Measurements from ENCODE around the gene APOL3. TPM values are rescaled to one million over a fixed set of nuclear protein-coding genes. Genes with fewer than 3 reads are reported as not detected.
"Not testable (repeated sequence)": the region's sequence is repeated elsewhere in the genome, so short reads cannot be mapped to it uniquely, and the experiment has no call there.

Gene APOL3
- total RNA-seq, 1 experiment from 2014 or later: 19.3 TPM

DNA sequence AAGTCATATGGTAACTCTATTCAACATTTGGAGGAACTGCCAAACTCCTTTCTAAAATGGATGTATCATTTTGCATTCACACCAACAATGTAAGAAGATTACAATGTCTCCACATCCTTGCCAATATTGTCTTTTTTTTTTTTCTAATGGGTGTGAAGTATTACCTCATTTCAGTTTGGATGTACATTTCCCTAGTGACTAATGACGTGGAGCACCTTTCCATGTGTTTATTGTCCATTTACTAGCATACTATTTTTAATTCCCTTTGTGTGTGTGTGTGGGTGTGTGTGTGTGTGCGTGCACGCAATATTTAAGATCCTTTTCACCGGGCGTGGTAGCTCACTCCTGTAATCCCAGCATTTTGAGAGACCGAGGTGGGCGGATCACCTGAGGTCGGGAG is 62.7 kb downstream of the APOL3 start:
- no peaks in the 10 kb centered on the region for H3F3A ChIP-seq (ENCODE audit: insufficient read depth, low read depth)
- intact Hi-C loops (cut with micrococcal nuclease; ENCODE audit: unreplicated experiment): no loop called here

DNA sequence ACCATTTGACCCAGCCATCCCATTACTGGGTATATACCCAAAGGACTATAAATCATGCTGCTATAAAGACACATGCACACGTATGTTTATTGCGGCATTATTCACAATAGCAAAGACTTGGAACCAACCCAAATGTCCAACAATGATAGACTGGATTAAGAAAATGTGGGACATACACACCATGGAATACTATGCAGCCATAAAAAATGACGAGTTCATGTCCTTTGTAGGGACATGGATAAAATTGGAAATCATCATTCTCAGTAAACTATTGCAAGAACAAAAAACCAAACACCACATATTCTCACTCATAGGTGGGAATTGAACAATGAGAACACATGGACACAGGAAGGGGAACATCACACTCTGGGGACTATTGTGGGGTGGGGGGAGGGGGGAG is 69.8 kb downstream of the APOL3 start:
- H3K27ac ChIP-seq; H3K27me3 ChIP-seq (ENCODE audit: insufficient read depth, low read depth); BruUV-seq (replicated peaks); intact Hi-C loops (cut with micrococcal nuclease; ENCODE audit: unreplicated experiment); H3K9me3 ChIP-seq (ENCODE audit: insufficient read depth, low read depth); H3F3A ChIP-seq (ENCODE audit: insufficient read depth, low read depth); H2AFZ ChIP-seq; POLR2A ChIA-PET (ENCODE audit: unreplicated experiment); H3K4me2 ChIP-seq; CTCF ChIA-PET; H3K9me2 ChIP-seq (ENCODE audit: insufficient read depth); H3K4me3 ChIP-seq; DNase-seq; H4K20me1 ChIP-seq (ENCODE audit: insufficient read depth); H3K4me1 ChIP-seq (replicated peaks; ENCODE audit: insufficient read depth); H3K36me3 ChIP-seq (ENCODE audit: low read depth); H3K79me2 ChIP-seq (ENCODE audit: low read depth): not testable (repeated sequence)

More for the DNA sequence above, 62.7 kb downstream of the APOL3 start:
- no peak overlapping the region for H3K4me2 ChIP-seq
- no peaks in the 10 kb centered on the region for H4K20me1 ChIP-seq (ENCODE audit: insufficient read depth)
- no peaks in the 10 kb centered on the region for H3K9me2 ChIP-seq (ENCODE audit: insufficient read depth)
- ChIA-PET POLR2A (ENCODE audit: unreplicated experiment) (no interaction called here), CTCF (no interaction called here)
- no peak for DNase-seq
- no peaks in the 10 kb centered on the region for H3K79me2 ChIP-seq (ENCODE audit: low read depth)
- no peak overlapping the region for H2AFZ ChIP-seq
- no TSS peak for BruUV-seq (replicated peaks)
- TF ChIP-seq, protein P1, sequence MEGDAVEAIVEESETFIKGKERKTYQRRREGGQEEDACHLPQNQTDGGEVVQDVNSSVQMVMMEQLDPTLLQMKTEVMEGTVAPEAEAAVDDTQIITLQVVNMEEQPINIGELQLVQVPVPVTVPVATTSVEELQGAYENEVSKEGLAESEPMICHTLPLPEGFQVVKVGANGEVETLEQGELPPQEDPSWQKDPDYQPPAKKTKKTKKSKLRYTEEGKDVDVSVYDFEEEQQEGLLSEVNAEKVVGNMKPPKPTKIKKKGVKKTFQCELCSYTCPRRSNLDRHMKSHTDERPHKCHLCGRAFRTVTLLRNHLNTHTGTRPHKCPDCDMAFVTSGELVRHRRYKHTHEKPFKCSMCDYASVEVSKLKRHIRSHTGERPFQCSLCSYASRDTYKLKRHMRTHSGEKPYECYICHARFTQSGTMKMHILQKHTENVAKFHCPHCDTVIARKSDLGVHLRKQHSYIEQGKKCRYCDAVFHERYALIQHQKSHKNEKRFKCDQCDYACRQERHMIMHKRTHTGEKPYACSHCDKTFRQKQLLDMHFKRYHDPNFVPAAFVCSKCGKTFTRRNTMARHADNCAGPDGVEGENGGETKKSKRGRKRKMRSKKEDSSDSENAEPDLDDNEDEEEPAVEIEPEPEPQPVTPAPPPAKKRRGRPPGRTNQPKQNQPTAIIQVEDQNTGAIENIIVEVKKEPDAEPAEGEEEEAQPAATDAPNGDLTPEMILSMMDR (conservative IDR thresholded peaks at IDR 0.05): no peak
- TF ChIP-seq EZH2 (IDR thresholded peaks at IDR 0.05; ENCODE audit: low read depth): no peak
- H3K4me3 ChIP-seq: no peak overlapping the region
- H3K4me1 ChIP-seq (replicated peaks; ENCODE audit: insufficient read depth): no peaks in the 10 kb centered on the region
- H3K27ac ChIP-seq: no peak overlapping the region
- H3K36me3 ChIP-seq (ENCODE audit: low read depth): no peaks in the 10 kb centered on the region
- H3K9me3 ChIP-seq (ENCODE audit: insufficient read depth, low read depth): no peaks in the 10 kb centered on the region
- H3K27me3 ChIP-seq (ENCODE audit: insufficient read depth, low read depth): no peaks in the 10 kb centered on the region

Other genes starting within 250 kb of the APOL3 start
- gene RBFOX2, start 131.9 kb downstream of the APOL3 start, total RNA-seq (2021): 81.7 and 109 TPM in 2 replicates
- gene APOL4, start 41.1 kb upstream of the APOL3 start, total RNA-seq (2021): not detected in 2 replicates
- 19.9 and 27.4 TPM in 2 replicates for gene APOL2, start 78.8 kb upstream of the APOL3 start, total RNA-seq (2021)
- gene APOL1, start 92.4 kb upstream of the APOL3 start, total RNA-seq (2021): 27.0 and 33.0 TPM in 2 replicates
- gene MYH9, start 227.2 kb upstream of the APOL3 start, total RNA-seq (2021): 758 and 776 TPM in 2 replicates

All from PC-9 (cell line).